SKM-1 treated with dmso at 0.1 percent for 144 hours (cell line): ENCODE data around the gene TSHZ3.

ENCODE experiments used
- DNase-seq: peaks from one replicate; lab custom pipeline; 2025; ENCODE audit not compliant: unreplicated experiment; lab: John Stamatoyannopoulos, UW

The TSHZ3 gene

DNA sequence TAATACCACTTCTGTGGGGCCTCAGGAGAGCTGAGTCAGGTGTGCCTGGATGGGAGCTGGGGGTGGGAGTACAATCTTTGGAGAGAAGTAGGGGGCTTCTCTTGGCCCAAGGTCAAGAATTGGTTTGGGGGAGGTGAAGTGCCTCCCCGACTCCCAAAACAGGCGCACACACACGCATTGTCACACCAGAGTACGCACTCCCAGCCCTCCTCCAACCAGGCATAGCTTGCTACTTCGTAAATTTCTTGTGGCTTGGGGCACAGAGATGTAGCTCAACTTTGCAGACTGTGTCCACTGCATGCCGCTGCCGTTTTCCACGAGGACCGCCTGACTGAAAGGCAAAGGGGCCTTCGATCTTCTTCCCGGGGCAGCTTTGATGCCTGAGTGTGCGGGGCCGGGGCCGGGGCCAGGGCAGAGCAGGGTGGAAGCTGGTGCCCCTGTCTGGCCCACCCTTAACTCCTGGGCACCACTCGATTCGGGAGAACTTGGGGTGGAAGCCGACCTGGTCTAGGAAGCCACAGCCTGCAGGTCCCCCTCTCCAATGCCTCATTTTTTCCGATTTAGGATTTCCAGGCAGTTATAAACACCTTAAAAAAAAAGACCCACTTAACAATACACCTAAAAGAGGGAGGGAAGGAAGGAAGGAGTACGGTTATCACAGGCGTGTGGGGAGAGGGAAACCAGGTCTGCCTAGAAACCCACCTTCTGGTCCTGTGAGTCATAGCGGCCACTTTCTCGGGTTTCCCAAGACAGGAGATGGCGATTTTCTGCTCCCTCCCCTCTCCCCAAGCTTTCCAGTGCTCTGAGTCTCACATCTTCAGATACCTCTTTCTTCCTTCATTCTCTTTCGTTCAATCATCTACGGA, 5.8 kb upstream of the TSHZ3 start:
- no peak for DNase-seq

DNA sequence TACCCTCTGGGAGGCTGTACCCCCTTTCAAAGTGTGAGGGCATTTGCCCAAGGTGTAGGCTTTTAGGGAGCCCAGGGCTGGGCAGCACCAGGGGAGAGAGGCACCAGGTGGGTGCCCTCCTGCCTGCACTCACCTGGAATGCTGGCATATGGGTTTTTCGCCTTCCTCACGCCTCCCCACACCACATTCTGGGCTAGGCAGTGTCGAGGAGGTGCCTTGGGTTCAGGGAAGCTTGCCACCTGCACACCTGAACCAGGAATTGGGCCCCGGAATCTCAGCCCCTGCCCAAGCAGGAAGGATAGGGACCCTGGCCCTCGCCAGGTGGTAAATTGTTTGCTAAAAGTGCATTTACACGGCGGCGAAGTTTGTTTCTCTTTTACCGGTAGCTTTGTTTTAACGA, 5.1 kb upstream of the TSHZ3 start:
- DNase-seq, result no peak

DNA sequence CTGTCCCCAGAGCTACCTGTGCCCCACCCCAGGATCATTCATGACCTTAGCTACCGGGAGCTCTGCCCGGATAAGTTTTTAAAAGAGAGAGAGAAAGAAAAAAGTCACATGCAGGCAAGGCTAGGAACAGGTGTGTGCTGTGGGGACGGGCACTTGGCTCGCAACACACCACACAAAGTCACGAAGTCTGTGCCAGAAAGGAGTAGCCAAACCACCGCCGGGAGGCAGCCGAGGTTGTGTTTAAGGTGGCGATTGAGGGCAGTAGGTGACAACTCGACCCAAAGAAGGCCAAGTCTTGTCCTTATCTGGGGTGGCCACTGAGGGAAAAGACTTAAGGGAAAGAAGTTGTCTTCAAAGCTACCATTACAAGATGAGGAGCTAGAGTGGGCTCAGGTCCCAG, 4.6 kb upstream of the TSHZ3 start:
- no peak for DNase-seq

DNA sequence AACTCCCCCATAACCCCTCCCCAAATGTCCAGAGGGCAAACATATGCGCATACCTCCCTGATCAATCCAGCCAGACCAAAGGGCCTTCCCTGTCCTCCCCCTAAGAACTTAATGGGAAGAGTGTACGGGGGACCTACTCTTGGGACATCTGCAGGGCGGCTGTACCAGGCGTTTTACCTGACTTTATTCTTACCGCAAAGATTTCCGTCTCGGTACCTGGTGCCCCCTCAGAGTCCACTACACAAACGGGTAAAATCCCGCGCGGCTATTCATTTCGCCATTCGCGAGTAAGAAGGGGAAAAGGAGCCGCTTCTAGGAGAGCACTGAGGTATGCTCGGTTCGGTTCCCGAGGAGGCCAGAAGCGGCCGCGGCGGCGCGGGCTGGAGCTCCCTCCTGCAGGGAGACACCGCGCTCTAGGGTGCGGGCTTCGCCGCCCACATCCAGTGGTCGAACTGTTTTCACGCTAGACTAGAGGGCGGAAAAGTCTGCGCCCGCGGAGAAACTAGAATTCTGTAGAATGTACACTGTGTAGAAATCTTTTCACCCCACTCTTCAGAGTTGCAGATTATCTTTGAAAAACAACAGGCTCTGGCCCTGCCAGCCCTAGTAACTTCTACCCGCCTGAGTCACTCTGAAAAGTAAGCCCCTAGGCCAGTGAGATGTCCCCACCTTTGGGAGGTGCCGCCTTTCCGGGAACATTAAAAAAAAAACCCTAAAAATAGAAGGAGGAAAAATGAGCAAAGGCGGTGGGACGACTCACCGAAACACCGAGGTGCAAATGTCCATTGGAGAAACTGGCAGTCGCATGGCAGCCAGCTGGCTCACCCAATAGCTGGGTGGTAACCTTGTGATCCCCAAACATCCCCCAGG, 3.8 kb upstream of the TSHZ3 start:
- no peak for DNase-seq

DNA sequence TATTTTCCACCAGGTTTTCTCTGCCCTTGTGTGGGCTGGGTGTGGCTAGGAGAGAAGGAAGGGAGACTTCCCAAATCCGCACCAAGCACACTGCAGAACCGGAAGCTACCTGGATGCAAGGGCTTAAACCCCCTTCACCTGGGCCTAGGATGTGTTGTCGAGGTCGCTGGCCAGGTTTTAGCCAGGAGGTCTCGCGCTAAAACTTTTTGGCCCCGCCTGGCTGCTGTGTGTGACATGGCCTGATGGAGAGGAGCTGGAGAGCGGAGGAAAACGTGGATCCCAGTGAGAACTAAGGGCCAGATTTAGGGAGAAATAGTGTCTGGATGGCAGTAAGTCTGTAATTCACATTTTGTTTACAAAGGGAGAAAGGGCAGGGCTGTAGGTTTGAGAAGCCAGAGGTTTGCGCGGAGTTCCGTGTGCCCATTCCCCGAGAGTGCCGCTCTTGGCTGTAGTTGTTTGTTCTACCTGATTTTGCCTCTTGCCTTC, 3.1 kb upstream of the TSHZ3 start:
- DNase-seq, result no peak

DNA sequence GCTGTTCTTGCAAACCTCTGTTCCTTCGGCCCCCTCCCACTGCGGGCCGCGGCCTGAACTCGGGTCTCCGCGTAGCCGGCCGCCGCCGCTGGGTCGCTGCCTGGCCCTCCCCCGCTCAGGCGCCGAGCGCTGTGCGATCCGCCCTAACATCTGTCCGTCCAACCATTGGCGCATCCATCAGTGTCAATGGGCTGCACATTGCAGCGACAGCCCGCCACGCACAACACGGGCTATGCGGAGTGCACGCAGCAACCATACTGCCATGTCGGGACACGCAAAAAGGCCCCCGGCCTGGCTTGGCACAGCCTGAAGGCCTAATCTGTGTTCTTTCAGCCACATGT, 2.6 kb upstream of the TSHZ3 start:
- DNase-seq, result no peak

DNA sequence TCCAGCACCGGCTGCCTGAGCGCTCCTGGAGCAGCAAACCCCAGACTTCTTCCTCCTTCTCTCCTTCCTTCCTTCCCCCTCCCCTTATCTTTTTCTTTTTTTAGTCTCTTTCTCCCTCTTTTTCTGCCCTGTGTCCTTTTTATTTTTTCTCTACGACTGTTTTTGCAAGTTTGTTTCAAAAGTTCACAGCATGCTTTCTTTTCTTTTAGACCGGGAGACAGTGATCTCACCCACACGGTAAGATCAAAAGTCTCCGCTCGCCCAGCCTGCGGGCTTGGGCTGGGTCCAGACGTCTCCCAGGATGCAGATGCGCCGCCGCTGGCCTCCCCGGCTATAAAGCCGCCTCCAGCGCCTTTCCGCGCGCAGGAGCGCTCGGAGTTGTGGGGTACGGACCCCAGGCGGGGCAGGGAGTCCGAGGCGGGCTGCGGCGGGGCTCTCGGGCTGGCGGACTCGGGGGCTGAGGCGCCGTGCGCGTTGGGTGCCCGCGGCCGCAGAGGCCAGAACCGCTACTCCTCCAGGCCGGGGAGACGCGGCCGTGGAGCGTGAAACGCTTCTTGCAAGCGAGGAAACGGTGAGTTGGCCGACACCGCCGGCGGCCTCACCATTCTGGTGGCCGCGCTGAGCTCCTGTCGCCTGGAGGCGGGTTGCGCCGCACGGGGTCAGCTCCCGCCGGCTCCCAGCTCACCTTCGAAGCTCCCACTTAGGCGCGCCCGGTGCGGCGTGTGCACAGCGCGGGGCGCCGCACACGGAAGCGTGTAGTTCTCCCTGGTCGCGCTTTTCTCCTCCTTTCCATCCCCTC, 2.0 kb upstream of the TSHZ3 start:
- peak; percentile 49 for DNase-seq

DNA sequence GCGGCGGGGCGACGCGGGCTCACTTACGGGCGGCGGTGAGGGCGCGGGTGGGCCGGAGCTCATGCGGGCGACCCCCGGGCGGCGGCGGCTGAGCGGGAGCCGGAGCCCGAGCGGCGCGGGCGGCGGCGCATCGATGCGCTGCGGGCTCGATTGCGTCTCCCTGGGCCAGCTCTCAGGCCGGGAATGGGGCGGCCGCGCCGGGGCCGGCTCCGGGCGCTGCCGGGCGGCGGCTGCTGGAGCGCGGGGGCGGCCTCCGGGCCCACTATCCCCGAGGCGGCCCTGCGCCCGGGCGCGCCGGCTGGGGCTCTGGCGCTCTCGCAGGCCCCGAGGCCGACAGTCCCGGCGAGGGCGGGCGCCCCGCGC, 1.4 kb upstream of the TSHZ3 start:
- DNase-seq, result peak; percentile 29

DNA sequence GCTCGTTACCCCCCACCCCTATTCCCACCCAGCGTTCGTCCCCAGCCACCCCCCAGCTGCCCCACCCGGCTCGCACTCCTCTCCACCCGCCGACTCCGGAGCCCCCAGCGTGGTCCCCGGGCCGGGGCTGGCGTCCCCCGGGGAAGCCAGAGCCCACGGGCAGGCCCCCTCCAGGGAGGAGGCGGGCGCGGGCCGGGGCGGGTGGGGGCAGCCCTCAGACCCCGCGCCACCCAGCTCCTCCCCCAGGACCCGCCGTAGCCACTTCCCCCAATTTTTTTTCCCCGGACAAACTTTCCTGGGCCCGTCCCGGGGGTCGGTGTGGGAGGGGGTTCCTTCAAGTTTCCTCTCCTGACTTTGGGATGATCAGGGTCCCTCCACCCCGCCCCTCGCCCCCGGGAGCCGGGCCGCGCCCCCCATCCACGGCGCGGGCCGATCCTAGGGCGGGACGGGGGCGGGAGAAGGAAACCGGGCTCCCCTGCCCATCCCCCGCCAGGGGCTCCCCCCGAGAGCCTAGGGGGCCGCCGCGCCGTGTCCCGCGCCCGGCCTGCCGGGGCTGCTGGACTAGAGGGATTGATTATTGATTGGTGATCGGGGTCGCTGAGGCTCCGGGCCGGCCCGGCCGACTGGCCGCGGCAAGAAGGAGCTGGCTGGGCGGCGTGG, 927 bp upstream of the TSHZ3 start:
- DNase-seq, result no peak

DNA sequence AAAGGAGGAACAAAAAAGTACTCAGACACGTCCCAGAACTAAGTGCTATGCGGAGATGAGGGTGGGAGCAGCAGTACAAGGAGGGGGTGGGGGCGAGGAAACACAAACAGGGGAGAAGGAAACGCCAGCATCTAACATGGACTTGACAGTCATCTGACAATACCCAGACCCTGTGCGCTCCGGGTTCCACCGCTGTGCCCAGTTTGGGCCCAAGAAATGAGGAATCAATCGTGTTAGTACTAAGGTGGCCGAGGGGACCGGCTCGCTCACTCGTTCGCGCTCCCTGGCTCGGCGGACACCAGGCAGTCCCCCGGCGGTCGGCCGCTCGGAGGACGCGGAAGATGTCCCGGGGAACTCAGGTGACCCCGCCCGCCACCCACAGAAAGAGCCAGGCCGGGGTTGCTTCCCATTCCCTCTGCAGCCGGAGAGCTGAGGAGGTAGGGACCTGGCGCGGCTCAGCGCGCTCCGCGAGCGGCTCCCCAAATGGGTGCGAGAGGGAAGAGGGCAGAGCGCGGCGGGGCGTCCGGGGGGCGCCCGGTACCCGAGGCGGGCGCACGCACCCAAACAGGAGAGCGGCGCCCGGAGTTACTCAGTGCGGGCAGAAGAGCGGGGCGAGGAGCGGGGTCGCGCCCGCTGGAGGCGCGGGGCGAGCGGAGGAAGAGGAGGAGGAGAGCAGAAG, 616 bp downstream of the TSHZ3 start:
- DNase-seq, result peak; percentile 9

DNA sequence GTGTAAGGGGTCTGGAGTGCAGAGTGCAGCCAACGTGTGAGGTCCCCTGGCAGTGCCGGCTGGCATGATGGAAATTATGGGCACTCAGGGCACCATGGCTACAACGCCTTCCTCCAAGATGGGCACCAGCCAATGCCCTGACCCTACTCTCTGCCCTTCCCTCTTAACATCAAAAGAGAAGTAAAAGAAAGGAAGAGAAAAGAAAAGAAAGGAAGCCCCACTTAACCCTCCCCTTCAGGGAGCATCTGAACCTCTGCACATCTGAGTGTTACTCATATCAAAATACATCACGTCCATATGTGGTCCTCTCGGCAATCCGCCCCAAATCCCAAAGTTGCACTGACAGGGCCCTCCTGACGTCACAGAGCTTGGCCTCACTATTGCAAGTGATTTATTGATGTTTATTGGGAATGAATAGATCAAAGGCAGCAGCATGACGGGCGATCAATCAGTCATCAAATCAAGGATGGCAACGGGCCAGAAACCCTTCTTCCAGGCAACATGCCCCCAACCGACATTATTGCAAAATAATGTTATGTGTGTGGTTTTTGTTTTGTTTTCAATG, 1.3 kb downstream of the TSHZ3 start:
- no peak for DNase-seq

DNA sequence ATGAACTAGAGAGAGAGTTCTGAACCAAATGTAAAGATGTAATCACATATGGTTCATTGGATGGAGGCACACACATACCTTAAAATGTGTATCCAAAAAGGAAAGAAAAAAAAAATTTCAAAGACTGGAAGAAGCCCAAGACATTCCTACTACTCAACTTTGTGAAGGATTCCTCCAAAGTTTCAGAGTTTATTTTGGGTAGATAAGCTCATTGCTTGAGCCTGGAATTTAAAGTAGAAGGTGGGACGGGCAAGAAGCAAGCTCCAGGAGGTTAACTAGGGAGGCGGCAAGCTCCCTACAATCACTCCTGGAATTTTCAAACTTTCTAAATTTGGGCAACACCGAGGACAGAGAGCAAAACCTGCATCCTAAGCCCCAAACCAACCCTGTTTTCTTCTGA, 1.9 kb downstream of the TSHZ3 start:
- DNase-seq, result no peak

DNA sequence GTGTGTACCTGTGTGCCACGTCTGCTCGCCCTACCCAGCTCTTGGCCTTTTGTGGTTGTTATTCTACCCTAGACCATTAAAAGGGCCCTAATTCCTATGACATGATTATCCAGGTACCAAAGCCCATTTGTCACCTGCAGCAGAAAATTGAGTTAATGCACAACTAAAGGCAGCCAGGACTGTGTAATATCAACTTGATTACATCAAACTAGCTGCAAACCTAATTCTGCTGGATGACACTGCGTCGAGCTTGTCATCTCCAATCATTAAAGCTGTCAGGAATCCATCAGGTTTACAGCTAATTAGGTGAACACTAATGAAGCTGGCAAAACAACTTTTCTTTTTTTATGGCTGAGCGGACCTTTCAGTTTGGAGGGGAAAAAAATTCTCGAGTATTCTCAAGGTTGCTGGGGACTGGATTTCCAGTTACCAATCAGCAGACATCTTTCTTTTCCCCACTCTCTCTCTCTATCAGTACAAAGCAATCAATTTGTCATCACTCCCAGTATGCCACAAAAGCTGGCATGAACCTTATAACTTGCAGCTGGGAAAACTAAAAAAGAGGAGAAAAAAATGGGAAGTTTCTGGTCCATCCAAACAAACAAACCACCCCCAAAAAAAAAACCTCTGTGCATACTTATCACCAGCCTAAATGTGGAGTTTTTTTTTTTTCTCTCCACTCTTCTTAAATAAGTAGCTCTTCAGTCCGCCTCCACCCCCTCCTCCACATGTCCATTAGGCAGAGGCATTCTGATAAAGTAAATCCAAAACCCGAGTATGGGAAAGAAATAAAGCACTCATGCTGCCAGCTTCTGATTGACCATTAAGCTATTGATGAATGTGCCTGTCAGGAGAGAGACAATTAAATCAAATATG, 2.8 kb downstream of the TSHZ3 start:
- DNase-seq, result no peak

DNA sequence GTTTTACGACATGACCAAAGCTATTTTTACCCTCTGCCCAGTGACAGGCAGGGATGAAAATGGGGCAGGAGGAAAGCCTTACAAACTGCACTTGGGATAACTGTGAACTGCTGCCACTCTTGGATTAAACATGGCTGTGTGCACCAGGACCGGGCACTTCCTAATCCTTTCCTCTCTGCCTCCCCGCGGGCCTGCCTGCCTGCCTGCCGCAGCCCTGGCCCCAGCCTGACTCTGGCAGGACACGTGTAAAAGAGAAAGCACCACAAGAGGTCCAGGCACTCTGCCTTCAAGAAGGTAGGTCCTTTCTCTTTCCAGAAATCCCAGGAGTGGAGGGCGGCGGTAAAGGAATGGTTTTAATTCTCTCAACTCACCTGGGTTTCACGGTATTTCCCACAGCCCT, 4.8 kb downstream of the TSHZ3 start:
- DNase-seq, result no peak

DNA sequence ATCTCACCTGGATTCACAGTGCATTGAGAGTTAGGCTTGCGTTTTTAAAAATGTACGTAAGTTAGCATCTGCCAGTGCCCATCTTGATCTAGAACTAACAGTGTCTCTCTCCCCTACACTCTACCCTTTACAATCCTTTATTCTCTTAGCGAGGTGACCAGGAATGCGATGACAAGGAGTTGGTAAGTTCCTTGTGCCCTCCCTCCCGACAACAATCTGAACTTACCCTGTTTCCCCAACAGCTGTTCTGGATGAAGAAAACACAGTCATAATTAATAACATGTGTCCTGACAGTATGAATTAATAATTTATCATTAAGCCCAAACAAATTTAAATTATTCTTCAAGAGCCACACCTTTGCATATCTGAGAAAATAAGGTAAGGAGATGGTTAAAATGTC, 6.3 kb downstream of the TSHZ3 start:
- DNase-seq, result no peak

DNA sequence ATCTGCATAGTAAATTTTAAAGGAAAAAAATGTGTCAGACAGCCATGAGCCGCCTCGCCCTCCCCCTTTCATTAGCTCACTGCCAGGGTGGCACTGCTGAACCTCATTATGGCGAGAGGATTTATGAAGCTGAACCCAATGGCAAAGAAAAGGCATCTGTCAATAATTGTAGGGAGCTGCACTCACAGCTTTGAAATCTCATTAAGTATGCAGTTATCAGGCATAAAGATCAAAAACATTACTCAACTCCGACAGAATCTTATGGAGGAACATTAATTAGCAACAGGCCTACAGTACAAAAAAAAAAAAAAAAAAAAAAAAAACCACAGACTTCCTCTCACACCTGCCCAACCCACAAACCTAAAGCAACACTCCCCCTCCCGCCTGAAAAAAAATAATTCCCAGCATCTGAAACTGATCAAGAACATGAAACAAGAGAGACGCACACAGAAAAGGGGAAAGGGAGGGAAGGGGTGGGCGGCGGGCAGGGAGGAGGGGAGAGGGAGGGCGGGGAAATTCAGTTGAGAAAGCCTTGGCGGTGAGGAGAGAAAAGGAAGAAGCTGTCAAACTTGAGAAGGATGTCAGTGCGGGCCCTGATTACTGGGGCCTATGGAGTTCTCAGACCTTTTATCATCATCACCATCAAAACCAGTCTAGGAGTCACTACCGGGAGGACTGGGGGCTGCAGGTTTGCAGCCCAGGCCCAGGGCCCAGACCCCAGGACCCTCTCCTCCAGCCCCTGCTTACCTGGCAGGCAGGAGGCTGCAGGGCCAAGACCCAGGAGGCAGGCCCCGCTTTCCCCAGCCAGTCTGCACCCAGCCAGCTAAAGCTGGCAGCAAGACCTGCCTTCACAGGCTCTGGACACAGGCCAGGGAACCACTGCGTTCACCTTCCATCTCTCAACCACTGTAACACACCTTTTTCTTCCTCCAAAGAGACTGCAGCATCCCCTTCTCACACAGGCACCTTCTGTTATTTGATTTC, 8.9 kb downstream of the TSHZ3 start:
- DNase-seq, result peak; percentile 60

DNA sequence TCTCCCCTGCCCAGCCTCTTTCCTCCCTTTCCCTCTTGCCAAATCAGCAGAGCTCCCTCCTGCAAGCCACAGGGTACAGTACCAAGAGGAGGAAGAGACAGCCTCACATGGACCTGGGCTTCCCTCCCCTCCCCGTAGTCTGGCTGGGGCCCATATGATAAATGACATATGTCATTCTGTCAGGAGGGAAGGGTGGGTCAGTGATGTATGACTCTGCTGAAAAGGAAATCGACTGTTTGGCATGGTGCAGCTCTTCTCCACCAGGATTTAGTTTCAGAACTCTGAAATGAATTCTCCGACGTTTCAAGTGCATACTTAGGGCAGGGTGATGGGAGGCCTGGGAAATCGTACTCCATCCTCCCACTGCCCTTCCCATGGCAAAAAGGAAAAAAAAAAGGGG, 9.8 kb downstream of the TSHZ3 start:
- no peak for DNase-seq
